ENCODE results near the gene RNF20. TPM values are rescaled to one million over a fixed set of nuclear protein-coding genes. Genes with fewer than 3 reads are reported as not detected.
"Not testable (repeated sequence)": the region's sequence is repeated elsewhere in the genome, so short reads cannot be mapped to it uniquely, and the experiment has no call there.

The RNF20 gene
- total RNA-seq, 6 experiments from 2014 or later, result 38.3 to 43.9 (median 41.5) TPM

DNA sequence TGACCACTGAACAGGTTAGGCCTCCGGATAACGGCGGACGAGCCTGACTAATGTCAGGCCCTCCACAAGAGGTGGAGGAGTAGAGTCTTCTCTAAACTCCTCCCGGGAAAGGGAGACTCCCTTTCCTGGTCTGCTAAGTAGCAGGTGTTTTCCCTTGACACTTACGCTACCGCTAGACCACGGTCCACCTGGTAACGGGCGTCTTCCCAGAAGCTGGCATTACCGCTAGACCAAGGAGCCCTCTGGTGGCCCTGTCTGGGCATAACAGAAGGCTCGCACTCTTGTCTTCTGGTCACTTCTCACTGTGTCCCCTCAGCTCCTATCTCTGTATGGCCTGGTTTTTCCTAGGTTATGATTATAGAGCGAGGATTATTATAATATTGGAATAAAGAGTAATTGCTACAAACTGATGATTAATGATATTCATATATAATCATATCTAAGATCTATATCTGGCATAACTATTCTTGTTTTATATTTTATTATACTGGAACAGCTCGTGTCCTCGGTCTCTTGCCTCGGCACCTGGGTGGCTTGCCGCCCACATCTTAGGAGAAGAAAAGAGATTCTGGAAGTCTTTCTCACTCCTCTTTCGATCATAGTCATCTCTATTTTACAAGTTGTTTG, 15.9 kb downstream of the RNF20 start:
- H3K36me3 Mint-ChIP-seq (ENCODE audit: low read depth), result peaks cover 50% of the 10 kb centered on the region
- DNase-seq; H3K27ac Mint-ChIP-seq; H3K9me3 Mint-ChIP-seq; H3K4me3 Mint-ChIP-seq; H3K27me3 Mint-ChIP-seq (ENCODE audit: insufficient read depth); H3K4me1 Mint-ChIP-seq (ENCODE audit: low read depth): not testable (repeated sequence)
- TF ChIP-seq, protein P1, sequence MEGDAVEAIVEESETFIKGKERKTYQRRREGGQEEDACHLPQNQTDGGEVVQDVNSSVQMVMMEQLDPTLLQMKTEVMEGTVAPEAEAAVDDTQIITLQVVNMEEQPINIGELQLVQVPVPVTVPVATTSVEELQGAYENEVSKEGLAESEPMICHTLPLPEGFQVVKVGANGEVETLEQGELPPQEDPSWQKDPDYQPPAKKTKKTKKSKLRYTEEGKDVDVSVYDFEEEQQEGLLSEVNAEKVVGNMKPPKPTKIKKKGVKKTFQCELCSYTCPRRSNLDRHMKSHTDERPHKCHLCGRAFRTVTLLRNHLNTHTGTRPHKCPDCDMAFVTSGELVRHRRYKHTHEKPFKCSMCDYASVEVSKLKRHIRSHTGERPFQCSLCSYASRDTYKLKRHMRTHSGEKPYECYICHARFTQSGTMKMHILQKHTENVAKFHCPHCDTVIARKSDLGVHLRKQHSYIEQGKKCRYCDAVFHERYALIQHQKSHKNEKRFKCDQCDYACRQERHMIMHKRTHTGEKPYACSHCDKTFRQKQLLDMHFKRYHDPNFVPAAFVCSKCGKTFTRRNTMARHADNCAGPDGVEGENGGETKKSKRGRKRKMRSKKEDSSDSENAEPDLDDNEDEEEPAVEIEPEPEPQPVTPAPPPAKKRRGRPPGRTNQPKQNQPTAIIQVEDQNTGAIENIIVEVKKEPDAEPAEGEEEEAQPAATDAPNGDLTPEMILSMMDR (IDR thresholded peaks at IDR 0.05), result peak; percentile 74

DNA sequence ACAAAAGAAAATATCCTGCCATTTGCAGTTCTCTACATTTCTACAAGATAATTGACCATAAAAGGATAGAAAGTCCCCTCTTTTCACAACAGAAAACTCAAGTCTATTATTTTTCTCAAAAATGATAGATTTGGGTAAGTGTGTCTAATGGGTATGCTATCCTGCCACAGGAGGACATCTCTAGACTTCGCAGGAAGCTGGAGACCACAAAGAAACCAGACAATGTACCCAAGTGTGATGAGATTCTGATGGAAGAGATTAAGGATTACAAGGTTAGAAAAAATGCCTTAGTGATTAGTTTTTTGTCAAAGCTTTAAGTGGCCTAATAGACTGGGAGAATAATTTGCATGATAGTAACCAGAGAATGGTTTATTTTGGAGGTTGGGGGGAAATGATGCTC, 28.1 kb downstream of the RNF20 start:
- no peak overlapping the region for H3K27ac Mint-ChIP-seq
- H3K4me3 Mint-ChIP-seq, result no peak overlapping the region
- H3K9me3 Mint-ChIP-seq, result no peaks in the 10 kb centered on the region
- H3K27me3 Mint-ChIP-seq (ENCODE audit: insufficient read depth), result no peaks in the 10 kb centered on the region
- H3K4me1 Mint-ChIP-seq (ENCODE audit: low read depth), result no peaks in the 10 kb centered on the region
- H3K36me3 Mint-ChIP-seq (ENCODE audit: low read depth), result peaks cover 55% of the 10 kb centered on the region
- no peak for DNase-seq
- TF ChIP-seq, protein P1 (IDR thresholded peaks at IDR 0.05), result no peak

DNA sequence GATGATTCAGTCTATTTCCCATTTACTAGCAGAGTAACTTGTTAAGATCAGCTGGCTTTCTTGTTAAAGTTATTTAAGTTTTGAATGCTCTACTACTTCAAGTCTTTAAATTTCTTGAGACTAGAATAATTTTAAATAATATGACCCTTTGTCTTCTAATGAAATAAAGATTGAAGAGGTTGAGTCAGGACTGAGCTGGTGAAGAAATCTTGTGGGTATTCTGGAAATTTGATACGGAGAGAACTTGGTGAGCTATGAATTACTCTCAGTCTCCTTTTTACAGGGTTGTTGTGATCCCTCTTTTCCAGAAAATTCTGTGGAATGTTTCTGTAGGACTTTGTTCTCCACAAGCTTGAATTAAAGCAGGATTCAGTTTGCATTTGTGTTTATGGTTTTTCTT, 29.3 kb downstream of the RNF20 start:
- Mint-ChIP-seq H3K9me3 (no peaks in the 10 kb centered on the region), H3K36me3 (ENCODE audit: low read depth) (peaks cover 43% of the 10 kb centered on the region), H3K27me3 (ENCODE audit: insufficient read depth) (no peaks in the 10 kb centered on the region), H3K4me1 (ENCODE audit: low read depth) (peaks cover 6% of the 10 kb centered on the region), H3K4me3 (no peak overlapping the region), H3K27ac (no peak overlapping the region)
- no peak for DNase-seq
- TF ChIP-seq, protein P1 (IDR thresholded peaks at IDR 0.05), result no peak

DNA sequence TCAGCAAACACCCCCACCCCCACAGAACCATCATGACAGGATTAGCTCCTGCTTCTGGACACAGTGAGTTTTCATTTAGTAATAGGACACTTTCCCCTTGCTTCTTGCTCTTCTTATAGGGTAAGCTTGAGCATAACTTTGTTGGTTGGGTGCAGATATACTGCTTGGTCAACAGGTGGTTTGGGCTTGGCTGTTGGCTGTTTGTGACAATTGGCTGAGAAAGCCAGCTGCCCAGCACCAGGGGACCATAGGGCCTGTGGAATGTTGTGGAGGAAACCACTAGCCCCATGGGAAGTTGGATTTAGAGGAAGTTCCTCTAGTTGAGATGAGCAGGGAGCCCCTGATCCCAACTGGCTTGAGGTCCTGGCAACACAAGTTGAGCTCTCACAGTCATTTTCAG, 30.6 kb downstream of the RNF20 start:
- no peaks in the 10 kb centered on the region for H3K9me3 Mint-ChIP-seq
- TF ChIP-seq, protein P1 (IDR thresholded peaks at IDR 0.05), result no peak
- no peak overlapping the region for H3K27ac Mint-ChIP-seq
- DNase-seq, result no peak
- no peak overlapping the region for H3K4me3 Mint-ChIP-seq
- H3K4me1 Mint-ChIP-seq (ENCODE audit: low read depth), result peaks cover 6% of the 10 kb centered on the region
- H3K27me3 Mint-ChIP-seq (ENCODE audit: insufficient read depth), result no peaks in the 10 kb centered on the region
- H3K36me3 Mint-ChIP-seq (ENCODE audit: low read depth), result peaks cover 31% of the 10 kb centered on the region

DNA sequence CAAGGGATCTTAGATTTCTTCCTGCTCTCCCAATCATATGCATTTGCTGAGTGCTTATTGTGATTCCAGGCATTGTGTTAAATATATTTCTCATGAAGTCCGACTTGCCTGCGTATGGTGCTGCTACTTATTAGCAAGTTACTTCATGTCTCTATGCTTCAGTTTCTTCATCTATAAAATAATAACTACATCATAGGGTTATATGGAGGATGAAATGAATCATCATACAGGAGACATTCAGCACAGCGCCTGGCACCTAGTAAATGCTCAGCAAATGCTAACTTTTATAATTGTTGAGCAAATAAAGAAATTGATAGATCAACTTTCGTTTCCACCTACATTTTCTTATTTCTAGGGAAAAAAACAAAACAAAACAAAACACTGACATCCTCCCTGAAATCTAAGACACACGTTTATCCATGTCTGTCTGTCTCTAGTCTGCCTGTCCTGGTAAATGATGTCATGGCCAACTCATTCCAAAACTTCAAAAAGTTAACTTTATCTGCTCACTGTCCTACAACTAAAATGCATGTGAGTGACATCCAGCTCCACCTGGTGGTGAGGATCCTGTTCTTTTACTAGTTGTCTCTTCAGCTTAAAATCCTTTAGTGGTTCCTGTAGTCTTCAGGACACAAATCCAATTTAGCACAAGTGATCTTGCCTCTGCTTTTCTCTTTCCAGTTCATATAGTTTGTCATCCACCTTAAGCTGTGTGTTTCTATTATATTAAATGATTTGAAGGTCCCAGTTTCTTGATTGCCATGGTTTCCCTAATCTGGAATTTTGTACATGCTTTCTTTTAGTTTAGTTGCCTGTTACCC, 33.5 kb downstream of the RNF20 start:
- H3K4me3 Mint-ChIP-seq, result no peak overlapping the region
- H3K27ac Mint-ChIP-seq, result no peak overlapping the region
- H3K4me1 Mint-ChIP-seq (ENCODE audit: low read depth), result peaks cover 6% of the 10 kb centered on the region
- TF ChIP-seq, protein P1 (IDR thresholded peaks at IDR 0.05), result peak; percentile 84
- peak; percentile 71 for DNase-seq
- H3K36me3 Mint-ChIP-seq (ENCODE audit: low read depth), result peaks cover 7% of the 10 kb centered on the region
- peaks cover 3% of the 10 kb centered on the region; the same call in 1 of the 2 replicates for H3K27me3 Mint-ChIP-seq (ENCODE audit: insufficient read depth)
- H3K9me3 Mint-ChIP-seq, result no peaks in the 10 kb centered on the region
